GM18517 (cell line): Measurements from ENCODE around the gene APOE.
"Not testable (repeated sequence)": the region's sequence is repeated elsewhere in the genome, so short reads cannot be mapped to it uniquely, and the experiment has no call there.

Experiments used
- ATAC-seq: cut with Tn5 transposase; IDR thresholded peaks from one replicate; pipeline ENCODE4 v1.9.1; 2021; ENCODE audit warnings: mild to moderate bottlenecking, moderate library complexity; ENCODE audit not compliant: unreplicated experiment

Gene APOE

DNA sequence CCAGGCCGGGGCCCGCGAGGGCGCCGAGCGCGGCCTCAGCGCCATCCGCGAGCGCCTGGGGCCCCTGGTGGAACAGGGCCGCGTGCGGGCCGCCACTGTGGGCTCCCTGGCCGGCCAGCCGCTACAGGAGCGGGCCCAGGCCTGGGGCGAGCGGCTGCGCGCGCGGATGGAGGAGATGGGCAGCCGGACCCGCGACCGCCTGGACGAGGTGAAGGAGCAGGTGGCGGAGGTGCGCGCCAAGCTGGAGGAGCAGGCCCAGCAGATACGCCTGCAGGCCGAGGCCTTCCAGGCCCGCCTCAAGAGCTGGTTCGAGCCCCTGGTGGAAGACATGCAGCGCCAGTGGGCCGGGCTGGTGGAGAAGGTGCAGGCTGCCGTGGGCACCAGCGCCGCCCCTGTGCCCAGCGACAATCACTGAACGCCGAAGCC, 3.3 kb downstream of the APOE start:
- no peak for ATAC-seq

DNA sequence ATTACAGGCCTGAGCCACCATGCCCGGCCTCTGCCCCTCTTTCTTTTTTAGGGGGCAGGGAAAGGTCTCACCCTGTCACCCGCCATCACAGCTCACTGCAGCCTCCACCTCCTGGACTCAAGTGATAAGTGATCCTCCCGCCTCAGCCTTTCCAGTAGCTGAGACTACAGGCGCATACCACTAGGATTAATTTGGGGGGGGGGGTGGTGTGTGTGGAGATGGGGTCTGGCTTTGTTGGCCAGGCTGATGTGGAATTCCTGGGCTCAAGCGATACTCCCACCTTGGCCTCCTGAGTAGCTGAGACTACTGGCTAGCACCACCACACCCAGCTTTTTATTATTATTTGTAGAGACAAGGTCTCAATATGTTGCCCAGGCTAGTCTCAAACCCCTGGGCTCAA, 4.2 kb downstream of the APOE start:
- no peak for ATAC-seq

DNA sequence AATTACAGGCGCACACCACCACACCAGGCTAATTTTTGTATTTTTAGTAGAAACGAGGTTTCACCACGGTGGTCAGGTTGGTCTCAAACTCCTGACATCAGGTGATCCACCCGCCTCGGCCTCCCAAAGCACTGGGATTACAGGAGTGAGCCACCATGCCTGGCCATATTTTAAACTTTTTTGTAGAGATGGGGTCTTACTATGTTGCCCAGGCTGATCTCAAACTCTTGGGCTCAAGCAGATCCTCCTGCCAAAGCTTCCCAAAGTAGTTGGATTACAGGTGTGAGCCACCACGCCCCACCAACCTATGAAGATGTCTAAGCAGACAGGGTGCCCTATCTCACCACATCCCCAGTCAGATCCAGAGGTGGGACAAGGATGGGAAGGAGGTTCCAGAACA, 6.3 kb downstream of the APOE start:
- not testable (repeated sequence) for ATAC-seq

DNA sequence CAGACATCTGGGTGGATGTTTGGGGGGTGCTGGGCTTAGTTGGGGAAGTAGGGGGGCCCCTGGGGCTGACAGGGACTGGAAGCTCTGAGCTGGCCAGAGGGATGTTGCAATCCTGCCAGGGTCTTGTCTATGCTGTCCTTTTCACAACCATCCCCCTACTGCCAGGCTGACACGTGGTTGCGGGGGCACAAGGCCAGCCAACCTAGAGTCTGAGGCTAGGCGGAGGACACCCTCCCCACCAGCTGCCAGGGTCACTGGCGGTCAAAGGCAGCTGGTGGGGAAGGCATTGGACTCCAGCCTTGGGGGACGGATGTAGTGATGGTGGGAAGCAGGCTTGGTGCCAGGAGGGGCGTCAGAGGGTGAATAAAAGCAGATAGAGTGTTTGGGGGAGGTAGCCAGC, 7.3 kb downstream of the APOE start:
- no peak for ATAC-seq

DNA sequence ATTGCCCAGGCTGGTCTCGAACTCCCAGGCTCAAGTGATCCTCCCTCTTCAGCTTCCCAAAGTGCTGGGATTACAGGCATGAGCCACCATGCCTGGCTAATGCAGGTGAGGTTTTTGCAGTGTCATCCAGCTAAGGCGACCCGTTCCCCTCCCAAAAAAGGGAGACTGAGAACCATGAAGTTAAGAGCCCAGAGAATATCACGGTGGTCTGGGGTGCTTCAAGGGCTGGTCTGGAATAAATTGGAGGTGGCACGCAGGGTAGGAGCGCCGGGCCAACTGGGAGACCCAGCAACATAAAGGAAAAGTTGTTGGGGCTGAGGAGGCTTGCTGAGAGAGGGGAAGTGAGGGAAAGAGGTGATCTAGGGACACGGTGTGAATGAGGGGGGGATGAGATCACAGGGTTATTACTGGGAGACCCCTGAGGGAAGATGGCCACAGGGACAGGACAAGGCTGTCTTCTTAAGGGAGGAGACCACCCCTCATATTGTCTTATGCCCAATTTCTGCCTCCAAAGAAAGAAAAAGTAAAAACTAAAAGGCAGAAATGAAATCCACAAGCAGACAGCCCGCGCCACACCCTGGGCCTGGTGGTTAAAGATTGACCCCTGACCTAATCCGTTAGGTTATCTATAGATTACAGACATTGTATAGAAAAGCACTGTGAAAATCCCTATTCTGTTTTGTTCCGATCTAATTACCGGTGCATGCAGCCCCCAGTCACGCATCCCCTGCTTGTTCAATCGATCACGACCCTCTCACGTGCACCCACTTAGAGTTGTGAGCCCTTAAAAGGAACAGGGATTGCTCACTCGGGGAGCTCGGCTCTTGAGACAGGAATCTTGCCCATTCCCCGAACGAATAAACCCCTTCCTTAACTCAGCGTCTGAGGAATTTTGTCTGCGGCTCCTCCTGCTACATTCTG, 8.2 kb downstream of the APOE start:
- ATAC-seq: not testable (repeated sequence)

DNA sequence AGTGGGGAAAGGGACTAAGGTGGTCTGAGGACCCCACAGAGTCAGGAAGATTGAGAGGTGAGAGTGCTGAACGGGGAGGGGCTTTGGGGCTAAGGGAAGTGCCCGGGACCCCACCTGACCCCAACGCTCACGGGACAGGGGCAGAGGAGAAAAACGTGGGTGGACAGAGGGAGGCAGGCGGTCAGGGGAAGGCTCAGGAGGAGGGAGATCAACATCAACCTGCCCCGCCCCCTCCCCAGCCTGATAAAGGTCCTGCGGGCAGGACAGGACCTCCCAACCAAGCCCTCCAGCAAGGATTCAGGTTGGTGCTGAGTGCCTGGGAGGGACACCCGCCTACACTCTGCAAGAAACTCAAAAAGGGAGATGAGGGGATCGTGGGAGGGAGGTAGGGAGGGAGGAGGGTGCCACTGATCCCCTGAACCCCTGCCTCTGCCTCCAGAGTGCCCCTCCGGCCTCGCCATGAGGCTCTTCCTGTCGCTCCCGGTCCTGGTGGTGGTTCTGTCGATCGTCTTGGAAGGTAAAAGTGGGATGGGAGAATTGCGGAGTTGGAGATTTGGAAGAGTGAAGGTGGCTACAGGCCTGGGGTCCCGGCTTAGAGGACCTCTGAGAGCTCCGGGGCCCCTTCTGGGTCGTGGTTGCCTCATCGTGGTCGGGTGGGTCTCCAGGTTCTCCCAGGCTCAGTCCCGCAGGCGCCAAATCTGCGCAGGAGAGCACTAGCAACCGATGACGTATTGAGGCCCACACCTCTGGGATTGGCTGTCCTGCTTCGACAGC, 9.0 kb downstream of the APOE start, which contains the start of gene APOC1:
TSS of gene APOC1 (plus strand) at position 176 of the 774 bp plus-strand sequence. CDS start at position 460, 284 bp downstream.
- peak; percentile 88 for ATAC-seq

DNA sequence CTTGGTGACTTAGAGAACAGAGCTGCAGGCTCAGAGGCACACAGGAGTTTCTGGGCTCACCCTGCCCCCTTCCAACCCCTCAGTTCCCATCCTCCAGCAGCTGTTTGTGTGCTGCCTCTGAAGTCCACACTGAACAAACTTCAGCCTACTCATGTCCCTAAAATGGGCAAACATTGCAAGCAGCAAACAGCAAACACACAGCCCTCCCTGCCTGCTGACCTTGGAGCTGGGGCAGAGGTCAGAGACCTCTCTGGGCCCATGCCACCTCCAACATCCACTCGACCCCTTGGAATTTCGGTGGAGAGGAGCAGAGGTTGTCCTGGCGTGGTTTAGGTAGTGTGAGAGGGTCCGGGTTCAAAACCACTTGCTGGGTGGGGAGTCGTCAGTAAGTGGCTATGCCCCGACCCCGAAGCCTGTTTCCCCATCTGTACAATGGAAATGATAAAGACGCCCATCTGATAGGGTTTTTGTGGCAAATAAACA, 18.7 kb downstream of the APOE start:
- no peak for ATAC-seq

DNA sequence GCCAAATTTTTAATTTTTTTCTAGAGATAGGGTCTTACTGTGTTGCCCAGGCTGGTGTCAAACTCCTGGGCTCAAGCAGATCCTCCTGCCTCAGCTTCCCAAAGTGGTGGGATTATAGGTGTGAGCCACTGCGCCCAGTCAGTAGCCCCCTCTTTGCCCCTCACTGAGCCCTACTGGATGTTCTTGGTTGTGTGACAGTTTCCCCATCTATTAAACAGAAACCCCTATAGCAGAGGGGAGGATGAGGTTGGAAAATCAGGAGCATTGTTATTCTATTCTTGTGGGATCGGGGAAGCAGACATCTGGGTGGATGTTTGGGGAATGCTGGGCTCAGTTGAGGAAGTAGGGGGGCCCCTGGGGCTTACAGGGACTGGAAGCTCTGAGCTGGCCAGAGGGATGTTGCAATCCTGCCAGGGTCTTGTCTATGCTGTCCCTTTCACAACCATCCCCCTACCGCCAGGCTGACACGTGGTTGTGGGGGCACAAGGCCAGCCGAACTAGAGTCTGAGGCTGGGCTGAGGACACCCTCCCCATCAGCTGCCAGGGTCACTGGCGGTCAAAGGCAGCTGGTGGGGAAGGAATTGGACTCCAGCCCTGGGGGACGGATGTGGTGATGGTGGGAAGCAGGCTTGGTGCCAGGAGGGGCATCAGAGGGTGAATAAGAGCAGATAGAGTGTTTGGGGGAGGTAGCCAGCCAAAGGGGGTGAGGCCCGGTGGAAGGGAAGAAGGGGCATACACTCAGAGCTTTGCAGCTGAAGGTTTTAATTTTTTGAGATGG, 19.7 kb downstream of the APOE start:
- ATAC-seq: no peak

DNA sequence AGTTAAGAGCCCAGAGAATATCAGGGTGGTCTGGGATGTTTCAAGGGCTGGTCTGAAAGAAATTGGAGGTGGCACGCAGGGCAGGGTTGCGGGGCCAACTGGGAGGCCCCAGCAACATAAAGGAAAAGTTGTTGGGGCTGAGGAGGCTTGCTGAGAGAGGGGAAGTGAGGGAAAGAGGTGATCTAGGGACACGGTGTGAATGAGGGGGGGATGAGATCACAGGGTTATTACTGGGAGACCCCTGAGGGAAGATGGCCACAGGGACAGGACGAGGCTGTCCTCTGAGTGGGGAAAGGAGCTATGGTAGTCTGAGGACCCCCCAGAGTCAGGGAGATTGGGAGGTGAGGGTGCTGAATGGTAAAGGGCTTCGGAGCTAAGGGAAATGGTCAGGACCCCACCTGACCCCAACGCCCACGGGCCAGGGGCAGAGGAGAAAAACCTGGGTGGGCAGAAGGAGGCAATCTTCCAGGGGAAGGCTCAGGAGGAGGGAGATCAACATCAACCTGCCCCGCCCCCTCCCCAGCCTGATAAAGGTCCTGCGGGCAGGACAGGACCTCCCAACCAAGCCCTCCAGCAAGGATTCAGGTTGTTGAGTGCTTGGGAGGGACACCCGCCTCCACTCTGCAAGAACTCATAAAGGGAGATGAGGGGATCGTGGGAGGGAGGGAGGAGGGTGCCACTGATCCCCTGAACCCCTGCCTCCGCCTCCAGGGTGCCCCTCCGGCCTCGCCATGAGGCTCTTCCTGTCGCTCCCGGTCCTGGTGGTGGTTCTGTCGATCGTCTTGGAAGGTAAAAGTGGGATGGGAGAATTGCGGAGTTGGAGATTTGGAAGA, 20.9 kb downstream of the APOE start:
- ATAC-seq: not testable (repeated sequence)

DNA sequence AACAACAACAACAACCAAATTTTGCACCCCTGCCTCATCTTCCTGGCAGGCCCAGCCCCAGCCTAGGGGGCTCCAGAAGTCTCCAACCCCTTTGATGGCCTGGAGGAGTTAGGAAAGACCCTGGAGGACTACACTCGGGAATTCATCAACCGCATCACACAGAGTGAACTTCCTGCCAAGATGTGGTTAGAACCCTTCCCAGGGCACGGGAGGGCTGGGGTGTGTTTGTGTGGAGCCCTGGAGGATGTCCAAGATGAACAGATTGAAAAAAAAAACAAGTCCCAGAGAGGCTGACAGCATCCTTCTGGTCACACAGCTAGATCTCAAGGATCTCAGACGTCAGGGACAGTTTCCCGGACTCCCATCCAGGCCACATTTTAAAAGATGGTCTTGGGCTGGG, 22.1 kb downstream of the APOE start:
- no peak for ATAC-seq

DNA sequence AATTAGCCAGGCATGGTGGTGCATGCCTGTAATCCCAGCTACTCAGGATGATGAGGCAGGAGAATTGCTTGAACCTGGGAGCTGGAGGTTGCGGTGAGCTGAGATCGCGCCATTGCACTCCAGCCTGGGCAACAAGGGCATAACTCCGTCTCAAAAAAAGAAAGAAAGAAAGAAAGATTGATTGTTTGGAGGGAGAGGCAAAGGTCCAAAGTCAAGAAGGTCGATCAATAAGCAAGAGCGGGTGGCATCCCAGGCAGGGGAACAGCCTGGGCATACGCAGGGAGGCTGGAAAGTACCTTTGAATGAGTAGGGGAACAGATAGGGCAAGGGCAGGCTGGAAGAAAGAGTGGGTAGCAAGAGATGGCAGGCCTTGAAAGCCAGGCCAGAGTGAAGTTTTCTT, 24.5 kb downstream of the APOE start:
- ATAC-seq: no peak

DNA sequence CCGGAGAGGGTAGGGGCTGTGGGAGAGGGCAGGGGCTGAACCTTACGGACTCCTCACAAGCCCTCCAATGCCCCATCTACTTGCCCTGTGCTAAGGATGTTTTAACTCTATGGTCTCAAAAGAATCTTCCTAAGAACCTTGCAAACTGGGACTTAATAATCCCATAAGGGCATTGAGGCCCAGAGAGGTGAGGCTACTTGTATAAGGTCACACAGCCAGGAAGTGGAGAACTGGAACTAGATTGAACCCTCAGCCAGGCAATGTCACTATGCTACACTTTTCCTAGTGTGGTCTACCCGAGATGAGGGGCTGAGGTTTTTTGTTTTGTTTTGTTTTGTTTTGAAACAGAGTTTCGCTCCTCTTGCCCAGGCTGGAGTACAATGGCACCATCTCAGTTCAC, 25.9 kb downstream of the APOE start:
- no peak for ATAC-seq

DNA sequence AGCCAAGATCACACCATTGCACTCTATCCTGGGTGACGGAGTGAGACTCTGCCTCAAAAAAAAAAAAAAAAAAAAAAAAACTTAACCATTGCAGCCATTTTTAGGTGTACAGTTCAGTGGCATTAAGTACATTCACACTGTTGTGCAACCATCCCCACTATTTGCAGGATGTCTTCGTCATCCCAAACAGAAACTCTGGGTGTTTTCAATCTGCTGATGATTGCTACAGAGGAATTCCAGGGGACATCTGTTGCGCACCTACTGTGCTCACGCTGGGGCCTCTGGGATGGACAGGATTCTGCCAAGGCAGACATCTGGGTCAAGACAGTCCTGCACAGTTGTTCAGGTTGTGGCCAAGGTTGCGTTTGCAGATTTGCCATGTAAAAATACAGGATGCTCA, 34.1 kb downstream of the APOE start:
- ATAC-seq: no peak

DNA sequence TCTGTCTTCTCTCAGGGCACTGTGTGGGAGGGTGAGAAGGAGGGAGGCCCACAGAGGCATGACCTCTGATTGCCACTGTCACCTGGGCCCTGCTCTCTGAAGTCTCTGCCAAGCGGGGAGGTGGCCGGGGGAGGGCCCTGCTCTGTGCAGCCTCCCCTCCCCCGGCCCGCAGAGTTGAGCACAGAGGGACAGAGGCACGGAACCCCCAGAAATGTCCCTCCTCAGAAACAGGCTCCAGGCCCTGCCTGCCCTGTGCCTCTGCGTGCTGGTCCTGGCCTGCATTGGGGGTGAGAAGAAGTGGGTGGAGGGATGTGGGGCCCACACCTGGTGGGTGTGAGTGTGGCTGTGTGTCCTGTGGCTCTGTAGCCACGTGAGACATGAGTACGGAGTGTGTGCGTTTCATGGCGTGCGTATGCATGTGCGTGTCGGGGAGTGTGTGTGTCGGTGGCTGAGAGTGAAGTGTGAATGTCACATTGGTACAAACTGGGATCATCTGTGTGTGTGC, 36.5 kb downstream of the APOE start, which contains the start of gene APOC4:
TSS of gene APOC4 (plus strand) at position 171 of the 505 bp plus-strand sequence. CDS start at position 212, 41 bp downstream.
- no peak for ATAC-seq

DNA sequence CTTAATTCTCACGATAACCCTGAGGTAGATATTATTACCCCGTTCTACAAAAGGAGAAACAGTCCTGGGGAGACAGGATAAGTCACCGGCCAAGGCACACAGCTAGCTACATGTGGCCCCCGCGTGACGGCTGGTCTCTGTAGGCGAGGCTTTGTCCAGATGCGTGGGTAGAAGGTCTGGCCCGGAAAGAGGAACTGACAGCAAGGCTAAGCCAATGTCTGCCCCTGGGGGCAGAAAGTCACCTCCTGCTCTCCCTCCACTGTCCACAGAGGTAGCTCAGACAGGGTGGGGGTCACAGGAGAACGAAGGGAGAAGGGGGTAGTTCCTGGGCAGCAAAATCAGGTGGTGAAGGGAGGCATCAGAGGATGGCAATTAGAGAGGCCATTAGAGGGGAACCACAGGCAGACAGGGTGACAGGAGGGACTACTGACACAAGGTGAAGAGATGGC, 38.2 kb downstream of the APOE start:
- peak; percentile 75 for ATAC-seq

DNA sequence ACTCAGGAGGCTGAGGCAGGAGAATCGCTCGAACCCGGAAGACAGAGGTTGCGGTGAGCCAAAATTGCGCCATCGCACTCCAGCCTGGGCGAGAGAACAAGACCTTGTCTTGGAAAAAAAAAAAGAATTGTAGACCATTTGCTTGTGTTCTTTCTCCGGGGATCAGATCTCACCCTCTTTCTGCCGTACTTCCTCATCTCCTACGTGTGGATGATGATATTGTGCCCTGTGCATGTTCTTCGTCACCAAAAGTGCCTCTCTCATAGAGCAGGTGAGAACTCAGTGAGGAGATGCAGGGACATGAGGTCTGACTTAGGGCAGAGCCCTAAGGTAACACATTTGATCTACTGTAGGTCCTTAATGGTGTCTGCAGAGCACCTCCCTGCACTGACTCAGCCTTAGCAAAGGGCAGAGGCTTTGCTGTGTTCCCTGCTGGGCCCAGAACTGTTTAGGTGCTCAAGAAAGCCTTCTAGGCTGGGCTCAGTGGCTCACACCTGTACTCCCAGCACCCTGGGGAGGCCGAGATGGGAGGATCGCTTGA, 41.5 kb downstream of the APOE start:
- ATAC-seq: no peak

DNA sequence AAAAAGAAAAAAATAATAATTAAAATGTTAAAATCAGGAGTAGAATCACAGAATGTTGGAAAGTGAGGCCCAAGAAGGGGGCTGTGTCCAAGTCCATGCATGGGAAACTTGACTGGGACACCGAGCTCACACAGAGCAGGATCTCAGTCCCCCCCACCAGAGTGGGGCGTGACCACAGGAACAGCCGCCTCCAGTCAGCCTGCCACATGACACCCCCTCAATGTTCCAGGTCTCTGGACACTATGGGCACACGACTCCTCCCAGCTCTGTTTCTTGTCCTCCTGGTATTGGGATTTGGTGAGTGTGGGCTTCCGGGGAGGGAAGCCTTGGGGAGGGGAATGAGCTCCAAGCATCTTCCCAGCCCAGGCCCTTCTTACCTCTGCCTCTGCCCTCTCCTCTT, 42.6 kb downstream of the APOE start:
- no peak for ATAC-seq

DNA sequence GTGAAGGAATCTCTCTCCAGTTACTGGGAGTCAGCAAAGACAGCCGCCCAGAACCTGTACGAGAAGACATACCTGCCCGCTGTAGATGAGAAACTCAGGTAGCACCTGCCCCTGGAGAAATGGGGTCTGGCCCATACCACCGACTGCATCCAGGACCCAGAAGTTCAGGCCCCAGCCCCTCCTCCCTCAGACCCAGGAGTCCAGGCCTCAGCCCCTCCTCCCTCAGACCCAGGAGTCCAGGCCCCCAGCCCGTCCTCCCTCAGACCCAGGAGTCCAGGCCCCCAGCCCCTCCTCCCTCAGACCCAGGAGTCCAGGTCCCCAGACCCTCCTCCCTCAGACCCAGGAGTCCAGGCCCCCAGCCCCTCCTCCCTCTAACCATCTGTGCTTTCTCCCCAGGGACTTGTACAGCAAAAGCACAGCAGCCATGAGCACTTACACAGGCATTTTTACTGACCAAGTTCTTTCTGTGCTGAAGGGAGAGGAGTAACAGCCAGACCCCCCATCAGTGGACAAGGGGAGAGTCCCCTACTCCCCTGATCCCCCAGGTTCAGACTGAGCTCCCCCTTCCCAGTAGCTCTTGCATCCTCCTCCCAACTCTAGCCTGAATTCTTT, 43.3 kb downstream of the APOE start:
- no peak for ATAC-seq

DNA sequence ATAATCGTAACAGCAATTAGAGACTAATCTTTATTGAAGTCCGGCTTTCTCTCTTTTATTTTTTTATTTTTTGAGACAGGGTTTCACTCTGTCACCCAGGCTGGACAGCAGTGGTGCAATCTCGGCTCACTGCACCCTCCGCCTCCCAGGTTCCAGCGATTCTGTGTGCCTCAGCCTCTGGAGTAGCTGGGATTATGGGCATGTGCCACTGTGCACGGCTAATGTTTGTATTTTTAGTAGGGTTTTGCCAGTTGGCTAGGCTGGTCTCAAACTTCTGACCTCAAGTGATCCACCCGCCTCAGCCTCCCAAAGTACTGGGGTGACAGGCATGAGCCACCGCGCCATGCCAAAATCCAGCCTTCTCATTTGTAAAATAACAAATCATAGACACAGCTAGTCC, 44.0 kb downstream of the APOE start:
- no peak for ATAC-seq
